ENCODE measurements around the gene ANKRD65. TPM values are rescaled to one million over a fixed set of nuclear protein-coding genes. Genes with fewer than 3 reads are reported as not detected.
A peak's percentile ranks its signal among the peaks of the same experiment; 100 is the strongest.
"Not testable (repeated sequence)": the region's sequence is repeated elsewhere in the genome, so short reads cannot be mapped to it uniquely, and the experiment has no call there.

The ANKRD65 gene
- total RNA-seq, 1 donor from 2014 or later: 0.07 TPM

DNA sequence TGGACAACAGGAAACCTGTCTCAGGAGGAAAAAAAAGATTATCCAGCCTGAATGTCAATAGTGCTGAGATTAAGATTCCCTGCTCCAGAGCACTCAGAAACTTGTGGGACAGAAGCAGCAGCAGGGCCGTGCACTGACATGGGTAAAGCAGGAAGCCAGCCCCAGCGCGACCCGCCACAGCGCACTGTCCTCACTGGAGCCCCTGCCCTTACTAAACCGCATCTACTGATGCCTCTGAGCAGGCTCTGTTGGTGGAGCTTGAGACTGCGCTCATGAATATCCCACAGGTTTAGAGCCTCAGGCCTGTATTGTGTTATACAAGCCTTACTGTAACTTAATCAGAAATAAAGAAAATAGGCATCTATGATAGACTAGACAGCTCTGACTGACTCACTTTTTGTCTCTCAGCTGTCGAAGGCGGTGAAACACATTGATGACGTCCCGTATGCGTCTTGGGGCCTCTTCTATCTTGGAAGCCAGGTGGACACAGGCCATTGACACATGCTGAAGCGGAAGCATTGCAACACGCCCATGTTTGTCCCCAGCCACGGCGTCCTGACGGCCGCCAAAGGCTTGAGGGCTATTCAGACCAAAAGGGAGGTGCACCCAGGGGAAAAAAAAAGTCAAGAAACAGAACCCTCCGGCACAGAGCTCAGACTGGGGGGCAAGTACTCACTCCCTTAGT is 23.1 kb downstream of the ANKRD65 start:
- DNase-seq (ENCODE audit: low read depth, low spot score): no peak

DNA sequence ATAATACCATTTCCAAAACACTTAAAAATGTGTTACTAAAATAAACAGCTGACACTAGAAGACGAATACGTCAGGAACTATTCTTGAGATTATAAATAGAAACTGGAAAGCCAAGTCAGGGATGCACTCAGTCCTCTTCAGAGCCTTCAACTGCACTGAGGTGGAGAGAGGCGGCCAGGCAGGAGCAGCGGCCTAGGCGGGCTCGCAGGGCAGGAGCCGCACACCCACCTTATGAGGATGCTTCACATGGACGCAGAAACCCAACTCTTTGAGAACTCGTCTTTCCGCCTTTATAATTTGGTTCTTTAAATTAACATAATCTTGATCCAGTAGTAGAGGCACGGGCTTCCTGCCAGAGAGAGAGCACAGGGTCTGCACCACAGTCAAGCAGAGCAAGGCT is 25.9 kb downstream of the ANKRD65 start:
- no peak for DNase-seq (ENCODE audit: low read depth, low spot score)

DNA sequence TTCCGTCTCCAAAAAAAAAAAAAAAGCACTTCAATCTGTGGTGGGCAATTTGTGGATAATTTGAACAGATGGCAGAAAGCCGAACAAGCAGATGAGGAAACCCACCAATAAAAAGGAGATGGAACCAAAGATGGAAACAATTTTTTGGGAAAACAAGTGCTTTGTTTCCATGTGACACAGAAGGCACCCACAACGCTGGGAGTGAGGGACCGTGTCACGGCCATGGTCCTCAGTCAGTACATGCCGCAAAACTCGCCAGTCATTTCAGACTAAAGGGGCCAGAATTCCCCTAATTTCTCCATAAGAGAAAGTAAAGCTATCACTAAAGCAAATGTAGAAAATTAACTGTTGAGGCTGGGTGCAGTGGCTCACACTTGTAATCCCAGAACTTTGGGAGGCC is 27.0 kb downstream of the ANKRD65 start:
- DNase-seq (ENCODE audit: low read depth, low spot score): no peak

DNA sequence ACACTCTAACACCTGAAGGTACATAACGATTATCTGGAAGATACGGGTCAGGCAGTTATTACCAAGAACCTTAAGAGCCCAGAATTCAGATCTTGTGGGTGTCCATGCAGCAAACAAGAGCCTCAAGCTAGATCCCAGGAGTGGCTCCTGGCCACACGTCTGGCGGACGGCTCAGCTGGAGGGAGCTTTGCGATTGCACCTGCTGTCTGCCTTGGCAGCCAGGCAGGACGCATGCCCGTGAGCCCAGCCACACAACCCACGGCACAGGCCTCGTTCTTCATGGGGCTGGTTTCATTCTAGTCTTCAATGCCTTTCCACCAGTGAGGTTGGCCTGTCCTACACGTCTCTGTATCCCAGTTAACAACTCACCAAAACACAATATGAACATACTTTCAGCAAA is 27.6 kb downstream of the ANKRD65 start:
- no peak for DNase-seq (ENCODE audit: low read depth, low spot score)

DNA sequence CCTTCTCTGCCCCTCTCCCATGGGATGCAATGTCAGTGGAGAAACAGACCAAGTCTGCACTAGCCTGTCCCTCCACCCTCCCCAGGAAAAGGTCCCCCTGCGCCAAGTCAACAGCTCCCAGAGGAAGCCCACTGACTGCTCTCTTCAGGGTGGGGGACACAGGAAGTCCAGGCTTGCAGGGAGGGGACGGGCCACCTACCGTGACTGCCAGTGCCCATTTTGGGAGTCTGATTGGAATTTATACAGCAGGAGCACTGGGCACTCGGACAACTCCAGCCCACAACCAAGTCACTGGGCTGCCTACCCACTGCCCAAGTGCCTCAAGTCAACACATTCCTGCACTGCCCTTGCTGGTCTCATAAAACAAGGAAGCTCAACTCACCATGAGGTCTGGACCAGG is 28.1 kb downstream of the ANKRD65 start:
- no peak for DNase-seq (ENCODE audit: low read depth, low spot score)

DNA sequence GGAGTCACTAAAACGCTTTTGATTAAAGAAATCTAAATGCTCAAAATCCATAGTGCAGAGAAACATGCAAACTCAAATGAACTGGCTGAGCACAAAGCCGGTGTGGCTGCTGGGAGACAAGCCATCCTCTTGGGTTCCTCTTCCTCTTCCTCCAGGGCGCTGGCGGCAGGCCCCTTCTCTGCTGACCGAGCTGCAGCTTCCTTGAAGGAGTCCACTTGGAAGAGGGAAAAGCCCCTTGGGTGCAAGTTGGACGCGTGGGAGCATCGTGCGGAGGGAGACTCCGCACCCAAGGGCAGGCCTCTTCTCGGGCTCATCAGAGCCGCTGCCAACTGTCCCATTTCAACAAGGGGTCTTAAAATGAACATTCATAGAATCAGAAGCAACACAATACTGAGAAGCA is 29.9 kb downstream of the ANKRD65 start:
- no peak for DNase-seq (ENCODE audit: low read depth, low spot score)

DNA sequence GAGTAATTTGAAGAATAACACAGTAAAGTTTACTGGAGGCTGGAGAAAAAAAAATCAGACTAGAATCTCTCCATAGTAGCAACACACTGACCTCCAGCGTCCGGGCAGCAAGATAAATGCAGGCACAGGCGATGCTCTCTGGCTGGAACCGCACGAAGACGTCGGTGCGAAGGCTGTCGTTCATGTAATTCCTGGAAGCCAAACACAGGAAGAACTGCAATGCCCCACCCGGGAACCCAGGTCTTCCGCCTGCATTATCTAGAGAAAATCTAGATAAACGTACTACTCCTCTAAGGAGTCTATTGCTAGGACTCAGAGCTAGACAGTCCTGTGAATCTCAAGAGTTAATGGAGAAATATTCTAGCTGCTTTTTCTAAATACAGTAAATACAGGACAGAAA is 30.4 kb downstream of the ANKRD65 start:
- no peak for DNase-seq (ENCODE audit: low read depth, low spot score)

DNA sequence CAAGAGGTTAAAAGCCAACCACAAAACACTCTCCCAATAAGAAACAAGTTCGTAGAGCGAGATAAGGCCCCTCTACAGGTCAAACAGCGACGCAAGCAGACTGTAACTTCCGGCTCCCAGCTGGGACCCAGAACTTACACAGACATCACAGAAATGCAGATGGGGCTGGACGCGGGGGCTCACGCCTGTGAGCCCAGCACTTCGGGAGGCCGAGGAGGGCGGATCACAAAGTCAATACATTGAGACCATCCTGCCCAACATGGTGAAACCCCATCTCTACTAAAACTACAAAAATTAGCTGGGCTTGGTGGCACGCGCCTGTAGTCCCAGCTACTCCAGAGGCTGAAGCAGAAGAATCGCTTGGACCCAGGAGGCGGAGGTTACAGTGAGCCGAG is 33.0 kb downstream of the ANKRD65 start:
- no peak for DNase-seq (ENCODE audit: low read depth, low spot score)

DNA sequence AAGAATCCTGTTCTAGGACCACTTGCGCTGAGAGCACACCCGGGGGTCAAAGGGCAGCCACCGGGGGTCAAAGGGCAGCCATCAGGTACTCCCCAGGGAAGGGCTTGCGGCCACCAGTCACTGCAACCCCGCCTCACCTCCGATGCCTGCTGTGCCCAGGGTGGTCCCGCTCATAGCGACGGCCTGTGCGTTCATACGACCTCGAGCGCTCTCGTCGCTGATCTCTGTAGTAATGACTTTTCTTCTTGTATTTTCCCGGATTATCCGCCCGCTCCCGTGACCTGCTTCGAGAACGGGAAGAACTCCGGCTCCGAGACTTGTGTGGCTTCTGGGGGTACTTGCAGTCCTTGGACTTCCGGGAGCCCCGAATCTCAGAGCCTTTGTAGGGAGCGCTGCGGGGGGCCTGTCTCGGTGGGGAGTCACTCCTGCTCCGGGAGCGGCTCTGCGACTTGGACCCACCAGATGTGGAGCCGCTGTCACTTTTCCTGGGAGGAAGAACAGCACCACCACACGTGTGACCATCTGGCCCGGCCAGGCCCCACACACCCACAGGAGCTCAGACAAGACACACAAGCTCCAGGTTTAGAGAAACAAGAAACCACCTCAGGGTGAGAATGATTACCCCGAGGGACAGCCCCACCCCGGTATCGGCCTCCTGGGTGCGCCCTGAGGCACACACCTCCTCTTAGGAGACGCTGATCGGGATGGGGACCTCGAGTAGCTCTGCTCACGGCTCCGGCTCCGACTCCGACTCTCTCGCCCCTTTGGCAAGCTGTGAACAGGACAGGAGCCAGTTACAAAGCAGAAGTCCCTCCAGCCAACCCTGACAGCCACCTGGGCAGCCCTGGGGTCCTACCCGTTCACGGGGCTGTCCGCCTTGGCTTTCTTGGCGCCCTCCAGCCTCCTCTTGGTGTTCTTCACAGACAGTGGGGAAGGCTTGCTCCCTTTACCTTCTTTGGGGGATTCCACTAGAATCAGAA is 33.7 kb downstream of the ANKRD65 start:
- DNase-seq (ENCODE audit: low read depth, low spot score): no peak

DNA sequence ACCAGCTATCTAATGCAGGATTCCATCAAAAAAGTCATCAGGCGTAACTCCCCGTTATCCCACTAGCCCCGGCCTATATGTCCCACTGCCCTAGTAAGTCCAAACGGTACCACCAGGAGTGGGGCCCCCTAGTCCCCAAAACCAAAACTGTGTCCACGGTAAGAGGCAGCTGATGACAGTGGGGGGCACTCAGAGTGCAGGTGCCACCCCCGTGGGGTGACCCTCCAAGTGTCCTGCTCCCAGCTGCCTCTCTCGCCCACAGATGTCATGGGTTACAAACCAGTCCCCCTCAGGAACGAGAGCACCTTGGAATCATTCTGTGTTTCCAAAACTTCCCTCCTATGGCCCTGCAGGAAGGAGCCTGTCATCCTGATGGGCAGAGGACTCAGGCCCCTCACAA is 35.1 kb downstream of the ANKRD65 start:
- DNase-seq (ENCODE audit: low read depth, low spot score): no peak

DNA sequence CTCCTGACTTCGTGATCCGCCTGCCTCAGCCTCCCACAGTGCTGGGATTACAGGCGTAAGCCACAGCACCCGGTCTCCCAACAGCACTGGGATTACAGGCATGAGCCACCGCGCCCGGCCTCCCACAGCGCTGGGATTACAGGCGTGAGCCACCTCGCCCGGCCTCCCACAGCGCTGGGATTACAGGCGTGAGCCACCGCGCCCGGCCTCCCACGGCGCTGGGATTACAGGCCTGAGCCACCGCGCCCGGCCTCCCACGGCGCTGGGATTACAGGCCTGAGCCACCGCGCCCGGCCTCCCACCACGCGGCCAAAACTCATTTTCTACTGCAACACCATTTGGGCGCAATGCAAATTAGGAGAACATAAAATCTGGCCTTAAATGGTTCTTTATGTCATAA is 35.7 kb downstream of the ANKRD65 start:
- not testable (repeated sequence) for DNase-seq (ENCODE audit: low read depth, low spot score)

DNA sequence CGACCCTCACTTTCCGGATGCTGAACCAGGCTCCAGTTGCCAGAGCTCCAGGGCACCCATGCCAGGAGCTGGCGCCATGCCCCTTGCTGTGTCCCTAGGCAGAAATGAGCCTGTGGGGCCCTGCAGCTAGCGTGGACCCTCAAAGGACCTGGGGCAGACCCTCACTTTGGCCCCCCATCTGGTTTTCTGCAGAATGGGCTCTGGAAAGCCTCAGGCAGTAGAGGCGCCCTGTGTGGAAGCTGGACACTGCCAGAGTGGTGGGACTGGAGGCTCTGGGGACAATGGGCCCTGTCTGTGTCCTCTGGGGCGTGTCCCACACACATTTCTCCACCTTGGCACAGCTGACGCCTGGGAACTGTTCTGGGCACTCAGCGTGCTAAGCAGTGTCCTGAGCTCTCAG is 39.8 kb downstream of the ANKRD65 start:
- DNase-seq (ENCODE audit: low read depth, low spot score): no peak

DNA sequence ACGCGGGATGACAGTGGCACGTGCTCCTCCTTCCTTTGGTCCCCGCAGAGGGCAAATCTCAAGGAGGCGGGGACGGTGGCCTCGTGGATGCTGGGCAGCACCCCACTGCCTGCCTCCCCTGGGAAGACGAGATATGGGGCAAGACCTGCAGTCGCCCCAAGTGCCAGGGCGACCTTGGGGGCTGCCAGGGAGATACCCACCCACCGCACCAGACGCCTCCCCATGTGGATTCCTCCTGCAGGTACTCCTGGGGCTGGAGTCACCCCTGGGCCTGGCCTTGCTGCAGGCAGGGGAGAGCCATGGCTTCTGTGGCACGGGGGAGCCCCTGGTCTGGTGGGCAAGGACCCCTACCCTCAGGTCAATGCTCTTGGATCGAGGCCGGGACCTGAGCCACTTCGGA is 40.2 kb downstream of the ANKRD65 start:
- no peak for DNase-seq (ENCODE audit: low read depth, low spot score)

DNA sequence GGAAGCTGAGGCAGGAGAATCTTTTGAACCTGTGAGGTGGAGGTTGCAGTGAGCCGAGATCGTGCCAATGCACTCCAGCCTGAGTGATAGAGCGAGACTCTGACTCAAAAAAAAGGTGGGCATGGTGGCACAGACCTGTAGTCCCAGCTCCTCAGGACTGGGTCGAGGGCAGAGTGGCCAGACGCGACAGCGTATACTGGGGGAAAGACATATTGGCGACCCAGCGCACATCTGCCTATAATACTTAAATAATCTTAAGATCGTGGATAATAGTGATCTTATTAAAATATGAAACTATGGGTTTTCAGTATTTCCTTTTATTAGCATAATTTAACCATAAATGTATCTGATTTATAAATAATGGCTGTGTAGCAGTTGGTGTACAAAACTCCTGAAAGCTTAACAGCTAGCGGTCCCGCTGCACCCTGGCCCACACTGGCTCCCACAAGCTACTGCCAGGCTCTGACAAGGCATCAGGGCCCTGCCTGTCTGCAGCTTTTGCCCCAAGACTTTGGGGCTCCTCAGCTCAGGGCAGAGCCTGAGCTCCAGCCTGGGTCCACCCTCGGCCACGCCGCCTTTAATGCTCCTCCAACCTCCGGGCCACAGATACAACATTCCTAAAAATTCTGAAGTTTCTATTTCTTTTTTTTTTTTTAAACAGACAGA is 43.4 kb downstream of the ANKRD65 start:
- no peak for DNase-seq (ENCODE audit: low read depth, low spot score)

DNA sequence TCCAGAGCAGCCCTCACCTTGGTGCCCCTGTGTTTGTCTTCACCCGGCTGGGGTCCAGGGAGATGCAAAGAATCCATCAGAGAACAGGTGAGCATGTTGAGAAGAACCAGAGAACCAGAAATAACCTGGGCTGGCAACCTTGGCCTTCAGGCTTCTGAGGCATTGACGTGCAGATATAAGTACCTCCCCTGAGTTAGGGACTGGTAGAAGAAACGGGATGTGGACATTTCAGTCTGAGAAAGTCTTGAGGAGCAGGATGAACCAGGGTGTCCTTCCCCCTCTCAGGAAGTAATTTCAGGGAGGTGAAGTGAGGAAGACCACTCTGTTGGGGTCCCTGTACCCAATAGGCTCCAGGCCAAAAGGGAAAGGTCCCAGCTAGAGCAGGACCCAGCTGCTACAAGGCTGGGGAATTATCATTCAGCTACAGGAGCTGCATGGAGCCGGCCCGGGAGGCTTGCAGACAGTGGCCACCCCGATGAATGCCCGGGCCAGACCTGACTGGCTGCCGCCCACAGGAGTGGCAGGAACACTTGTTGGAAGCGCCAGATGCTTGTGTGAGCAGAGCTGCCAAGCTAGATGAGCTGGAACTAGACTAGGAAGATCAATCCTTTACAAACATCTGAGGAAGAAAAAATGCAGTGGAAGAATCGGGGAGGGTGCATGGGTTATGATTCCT is 44.4 kb downstream of the ANKRD65 start:
- no peak for DNase-seq (ENCODE audit: low read depth, low spot score)

DNA sequence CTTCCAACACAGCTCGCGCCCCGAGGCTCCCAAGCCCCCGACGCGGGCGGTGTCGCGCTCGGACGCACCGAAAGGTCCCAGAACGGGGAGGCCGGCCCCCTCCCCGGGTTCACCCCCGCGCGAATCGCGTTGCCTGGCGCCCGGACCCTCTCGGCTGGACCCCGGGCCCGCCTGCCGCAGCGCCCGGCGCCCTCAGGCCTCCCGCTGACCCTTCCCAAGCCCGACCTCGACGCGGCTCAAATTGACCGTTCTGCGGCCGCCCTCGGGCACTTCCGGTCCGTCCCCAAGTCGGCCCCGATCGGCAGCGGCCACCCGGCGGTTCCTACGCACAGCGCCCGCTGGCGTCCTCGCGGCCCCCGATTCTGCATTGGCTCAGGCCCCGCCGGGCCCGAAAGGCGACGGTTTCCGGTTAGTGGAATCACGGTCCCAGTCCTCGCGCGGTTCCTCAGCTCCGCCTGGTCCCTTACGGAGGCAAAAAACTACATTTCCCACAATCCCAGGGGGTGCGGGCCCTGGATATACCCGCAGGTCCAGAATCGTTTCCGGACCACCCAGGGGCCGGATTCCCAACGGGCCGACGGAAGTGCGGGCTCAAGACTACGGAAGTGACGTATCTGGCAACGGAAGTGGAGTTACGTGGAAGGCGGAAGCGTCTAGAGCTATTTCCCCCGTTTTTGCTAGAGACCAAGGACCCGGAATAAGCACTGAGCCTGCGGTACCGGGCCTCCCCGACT is 46.0 kb downstream of the ANKRD65 start, which contains the start of gene AURKAIP1:
Gene AURKAIP1, minus strand, starts transcription at position 279 of the 734 bp plus-strand sequence. CDS start 451 bp downstream, outside the sequence.
- peak; percentile 99 for DNase-seq (ENCODE audit: low read depth, low spot score)

DNA sequence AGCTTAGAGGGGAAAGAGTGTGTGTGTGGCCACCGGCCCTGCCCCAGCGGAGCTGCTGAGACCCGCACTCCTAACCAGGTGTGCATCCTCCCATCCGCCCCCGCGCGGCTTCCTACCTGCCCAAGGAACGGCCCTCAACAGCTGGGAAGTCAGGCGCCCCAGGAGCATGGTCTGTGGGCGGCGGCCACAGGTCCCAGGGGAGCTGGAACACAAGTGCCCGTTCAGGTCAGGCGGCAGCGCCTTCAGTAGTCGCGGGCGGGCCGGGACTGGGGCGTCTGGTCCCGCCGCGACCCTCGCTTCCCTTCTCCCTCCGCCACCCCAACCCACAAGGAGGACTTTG is 46.5 kb downstream of the ANKRD65 start:
- DNase-seq (ENCODE audit: low read depth, low spot score): no peak

DNA sequence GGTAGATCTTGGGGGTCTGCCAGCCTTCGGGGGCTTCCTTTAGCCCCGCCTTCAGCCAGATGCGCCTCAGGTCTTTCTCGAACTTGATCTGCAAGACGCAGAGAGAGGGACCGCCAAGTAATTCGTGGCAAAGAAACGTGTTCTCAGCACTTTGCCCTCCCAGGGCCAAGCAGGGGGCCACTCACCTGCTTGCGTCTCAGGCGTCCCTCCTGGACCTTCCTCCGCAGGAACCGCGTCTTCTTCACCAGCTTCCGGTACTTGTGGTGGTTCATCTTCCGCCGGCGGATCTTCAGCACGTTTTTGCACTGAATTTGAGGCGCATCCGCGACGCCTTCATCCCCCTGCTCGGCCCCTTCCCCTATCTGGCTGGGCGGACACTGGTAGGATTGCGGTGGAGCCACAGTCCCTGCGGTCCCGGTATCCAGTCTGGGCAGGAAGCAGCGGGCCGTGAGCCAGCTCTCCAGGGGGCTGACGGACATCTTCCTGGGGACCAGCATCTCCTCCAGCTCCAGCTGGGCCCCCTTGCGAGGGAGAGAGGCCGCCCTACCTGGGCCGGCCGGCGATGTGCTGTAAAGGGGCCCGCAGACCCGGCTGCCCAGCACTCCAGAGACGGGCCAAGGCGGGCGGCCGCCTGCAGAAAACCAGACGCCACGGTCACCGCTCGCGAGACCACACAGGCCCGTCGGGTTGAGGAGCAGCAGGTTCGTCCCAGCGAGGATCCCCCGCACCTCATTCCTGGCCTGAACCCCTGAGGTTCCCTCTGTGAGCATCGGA is 47.1 kb downstream of the ANKRD65 start:
- no peak for DNase-seq (ENCODE audit: low read depth, low spot score)

DNA sequence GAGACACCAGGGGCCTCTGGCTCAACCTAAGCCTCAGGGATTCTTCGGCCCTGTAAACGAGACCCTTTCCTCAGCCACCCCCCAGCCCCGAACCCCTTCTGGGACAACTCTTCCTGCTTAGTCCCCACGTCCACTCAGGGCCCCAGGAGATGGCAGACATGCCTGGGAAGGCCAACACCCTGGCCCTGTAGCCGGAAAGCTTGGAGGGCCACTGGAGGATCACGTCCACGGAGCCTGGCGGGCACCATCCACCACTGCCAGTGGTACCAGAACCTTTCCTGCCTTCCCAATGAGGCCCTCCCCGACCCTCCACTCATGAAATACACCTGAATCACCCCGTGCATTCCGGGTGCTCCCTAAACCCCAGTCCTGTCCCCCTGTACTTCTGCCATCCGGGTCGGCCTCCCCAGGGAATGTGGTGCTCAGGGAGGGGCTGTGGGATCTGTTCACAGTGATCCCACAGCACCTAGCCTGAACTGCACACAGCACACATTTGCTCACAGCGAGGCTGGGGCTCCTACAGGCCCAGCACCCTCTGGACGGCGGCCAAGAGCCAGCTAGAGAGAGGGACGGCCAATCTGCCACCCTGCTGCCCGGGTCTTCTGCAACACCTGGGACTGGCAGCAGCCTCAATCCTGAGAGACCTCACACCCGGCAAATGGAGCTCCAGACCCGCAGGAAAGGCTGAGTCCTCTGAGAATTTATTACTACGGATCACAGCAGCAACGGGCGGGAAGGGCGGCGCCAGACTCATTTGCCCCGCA is 47.8 kb downstream of the ANKRD65 start:
- no peak for DNase-seq (ENCODE audit: low read depth, low spot score)
